Anterior cingulate cortex (tissue), 58 donors: ENCODE measurements around the gene ARID1B.
"Not testable (repeated sequence)": the region's sequence is repeated elsewhere in the genome, so short reads cannot be mapped to it uniquely, and the experiment has no call there.

Experiments used
- DNase-seq, 58 donors: peaks; one replicate each; lab custom pipeline; 2025; lab: John Stamatoyannopoulos, UW

The ARID1B gene

DNA sequence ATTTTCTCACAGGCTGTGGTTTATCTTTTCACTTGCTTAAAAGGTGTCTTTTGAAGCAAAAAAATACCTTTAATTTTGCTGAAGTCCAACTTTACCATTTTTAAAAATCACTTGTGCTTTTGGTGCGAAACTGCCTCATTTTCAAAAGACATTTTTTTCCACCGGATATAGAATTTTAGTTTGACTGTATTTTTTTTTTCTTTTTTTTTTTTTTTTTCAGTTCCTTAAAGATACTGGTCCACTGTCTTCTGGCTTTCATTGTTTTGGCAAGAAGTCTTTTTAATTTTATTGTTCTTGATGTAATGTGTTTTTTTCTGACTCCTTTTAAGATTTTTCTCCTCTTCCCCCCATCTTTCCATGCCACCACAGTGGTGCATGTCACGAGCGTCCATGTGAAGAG is 198.2 kb downstream of the ARID1B start:
- DNase-seq: no peak

DNA sequence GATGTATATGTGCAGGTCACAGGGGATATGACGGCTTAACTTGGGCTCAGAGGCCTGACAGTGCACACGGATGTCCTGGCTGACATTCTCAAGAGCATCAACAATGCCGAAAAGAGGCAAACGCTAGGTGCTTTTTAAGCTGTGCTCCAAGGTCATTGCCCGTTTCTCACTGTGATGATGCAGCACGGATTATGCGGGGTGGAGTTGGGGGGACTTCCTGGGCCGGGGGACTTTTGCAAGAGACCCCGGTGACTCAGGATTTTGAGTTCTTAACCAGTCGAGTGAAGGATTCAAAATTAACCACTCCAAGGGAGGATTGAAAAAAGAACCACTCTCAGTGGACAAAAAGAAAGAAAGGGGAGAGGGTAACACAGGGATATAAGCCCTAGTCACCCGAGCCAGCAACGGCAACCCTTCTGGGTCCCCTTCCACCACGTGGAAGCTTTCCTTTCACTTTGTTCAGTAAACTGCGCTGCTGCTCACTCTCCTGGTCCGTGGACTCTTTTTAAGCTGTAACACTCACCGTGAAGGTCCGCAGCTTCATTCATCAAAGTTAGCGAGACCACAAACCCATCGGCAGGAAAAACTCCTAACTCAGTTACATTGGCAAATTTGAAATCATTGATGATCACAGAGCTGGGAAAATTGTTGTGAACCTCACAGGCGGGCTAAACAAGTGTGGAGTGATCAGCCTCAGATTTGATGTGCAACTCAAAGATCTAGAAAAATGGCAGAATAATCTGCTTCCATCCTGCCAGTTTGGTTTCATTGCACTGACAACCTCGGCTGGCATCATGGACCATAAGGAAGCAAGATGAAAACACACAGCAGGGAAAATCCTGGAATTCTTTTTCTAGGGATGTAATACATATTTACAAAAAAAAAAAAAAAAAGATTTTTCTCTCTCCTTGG is 199.3 kb downstream of the ARID1B start:
- peak in 2 of 58 donors; percentile 24 to 52 for DNase-seq

DNA sequence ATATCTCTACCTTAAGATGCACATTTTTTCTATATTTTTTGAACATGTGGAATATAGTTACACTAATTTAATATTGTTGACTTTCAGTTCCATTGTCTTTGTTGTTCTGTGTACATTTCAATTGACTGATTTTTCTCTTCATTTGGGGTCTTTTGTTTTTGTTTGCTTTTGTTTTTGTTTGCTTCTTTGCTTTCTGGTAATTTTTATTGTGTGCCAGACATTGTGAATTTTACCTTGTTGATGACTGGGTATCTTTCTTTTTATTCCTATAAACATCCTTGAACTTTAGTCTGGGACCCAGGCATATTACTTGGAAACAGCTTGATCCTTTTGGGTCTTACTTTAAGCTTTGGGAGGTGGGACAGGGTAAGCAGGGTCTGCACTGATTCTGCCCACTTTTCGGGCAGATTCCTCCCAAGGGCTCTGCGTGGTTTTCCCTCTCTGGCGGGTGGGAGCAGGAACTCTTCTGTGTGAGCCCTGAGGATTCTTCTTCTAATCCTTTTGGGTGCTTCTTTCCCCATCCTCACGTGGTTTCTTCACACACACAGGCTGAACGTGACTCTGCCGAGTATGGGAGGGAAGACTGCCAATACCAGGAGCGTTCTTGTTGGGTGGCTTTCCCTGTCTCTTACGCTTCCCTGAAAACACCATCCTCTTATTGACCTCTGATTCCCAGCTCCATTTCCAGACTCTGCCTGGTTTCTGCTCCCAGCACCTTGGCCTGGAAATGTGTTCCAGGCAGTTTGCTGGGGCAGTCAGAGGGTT is 200.5 kb downstream of the ARID1B start:
- no peak for DNase-seq

DNA sequence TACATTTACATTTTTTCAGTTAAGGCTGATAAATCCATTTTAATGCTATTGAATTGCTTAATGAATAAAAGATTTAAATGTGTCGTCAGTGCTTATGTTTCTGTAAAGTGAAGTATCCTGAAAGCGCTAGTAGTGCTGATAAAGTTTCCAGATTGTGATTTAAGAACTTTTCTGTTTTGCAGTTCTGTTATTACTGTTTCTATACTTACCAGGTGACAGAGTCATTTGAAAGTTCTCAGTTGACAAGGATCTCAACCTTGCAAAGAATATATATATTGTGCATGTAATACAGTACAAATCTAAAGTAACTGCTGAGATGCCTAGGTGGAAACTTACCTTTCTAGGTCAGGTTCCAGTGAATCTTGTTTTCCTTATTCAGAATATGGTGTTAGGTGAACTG is 201.8 kb downstream of the ARID1B start:
- DNase-seq: no peak

DNA sequence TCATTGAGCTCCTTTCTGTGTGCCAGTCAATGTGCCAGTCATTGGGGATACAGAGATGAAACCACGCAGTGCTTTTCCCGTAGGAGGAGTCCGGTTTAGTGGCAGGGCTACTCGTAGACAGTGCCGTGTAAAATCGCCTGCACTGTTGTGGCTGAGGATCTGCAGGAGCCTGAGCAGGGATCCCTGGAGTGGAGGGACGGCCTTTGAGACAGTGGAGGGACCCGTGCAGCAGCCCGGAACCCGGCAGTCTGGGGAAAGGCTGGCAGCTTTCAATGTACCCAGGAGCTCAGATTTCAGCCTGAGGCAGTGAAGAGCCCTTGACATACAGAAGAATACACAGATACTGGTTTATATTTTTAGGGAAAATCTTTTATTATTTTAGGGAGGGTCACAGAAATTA is 203.3 kb downstream of the ARID1B start:
- DNase-seq: no peak

DNA sequence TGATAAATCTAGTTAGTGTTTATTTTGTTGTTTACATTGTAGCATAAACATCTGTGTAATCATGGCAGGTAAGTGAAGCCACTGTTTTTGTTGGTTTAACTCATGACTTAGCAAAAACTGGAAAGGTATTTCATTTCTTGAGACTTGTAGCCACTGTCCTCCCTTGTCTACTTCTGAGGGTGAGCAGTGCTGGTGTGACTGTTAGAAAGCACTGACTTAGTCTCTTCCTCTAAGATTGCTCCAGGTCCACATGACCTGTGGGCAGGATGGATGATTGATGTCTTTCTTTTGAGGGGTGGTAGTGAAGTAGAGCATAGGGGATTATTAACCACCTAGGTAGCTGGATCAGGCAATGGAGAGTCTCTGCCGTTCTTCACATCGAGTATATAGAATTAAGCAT is 203.8 kb downstream of the ARID1B start:
- DNase-seq: no peak

DNA sequence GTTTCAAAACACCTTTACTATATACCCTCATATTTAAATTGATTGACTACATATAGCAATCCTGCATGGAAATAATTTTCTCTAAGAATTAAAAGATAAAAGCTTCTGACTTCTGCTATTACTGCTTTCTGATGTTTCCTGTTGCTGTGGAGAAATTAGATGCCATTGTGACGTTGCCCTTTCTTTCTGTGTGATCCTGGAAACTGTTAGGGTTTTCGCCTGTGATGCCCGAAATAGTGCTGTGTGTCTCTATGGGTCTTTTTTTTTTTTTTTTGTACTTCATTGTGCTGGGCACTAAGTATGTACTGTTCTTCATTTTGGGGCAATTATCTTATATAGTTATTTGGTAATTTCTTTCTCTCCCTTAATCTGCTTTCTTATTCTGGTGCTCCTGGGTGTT is 205.0 kb downstream of the ARID1B start:
- DNase-seq: no peak

DNA sequence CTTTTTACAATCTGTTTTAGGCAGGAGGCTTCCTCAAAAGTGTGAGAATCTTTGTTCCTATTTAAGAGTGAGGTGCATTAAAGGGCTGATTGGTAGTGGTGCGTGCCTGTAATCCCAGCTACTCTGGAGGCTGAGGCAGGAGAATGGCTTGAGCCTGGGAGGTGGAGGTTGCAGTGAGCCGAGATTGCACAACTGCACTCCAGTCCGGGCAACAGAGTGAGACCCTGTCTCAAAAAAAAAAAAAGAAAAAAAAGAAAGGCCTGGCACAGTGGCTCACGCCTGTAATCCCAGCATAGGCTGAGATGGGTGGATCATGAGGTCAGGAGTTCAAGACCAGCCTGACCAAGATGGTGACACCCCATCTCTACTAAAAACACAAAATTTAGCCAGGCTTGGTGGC is 205.7 kb downstream of the ARID1B start:
- DNase-seq: not testable (repeated sequence)

DNA sequence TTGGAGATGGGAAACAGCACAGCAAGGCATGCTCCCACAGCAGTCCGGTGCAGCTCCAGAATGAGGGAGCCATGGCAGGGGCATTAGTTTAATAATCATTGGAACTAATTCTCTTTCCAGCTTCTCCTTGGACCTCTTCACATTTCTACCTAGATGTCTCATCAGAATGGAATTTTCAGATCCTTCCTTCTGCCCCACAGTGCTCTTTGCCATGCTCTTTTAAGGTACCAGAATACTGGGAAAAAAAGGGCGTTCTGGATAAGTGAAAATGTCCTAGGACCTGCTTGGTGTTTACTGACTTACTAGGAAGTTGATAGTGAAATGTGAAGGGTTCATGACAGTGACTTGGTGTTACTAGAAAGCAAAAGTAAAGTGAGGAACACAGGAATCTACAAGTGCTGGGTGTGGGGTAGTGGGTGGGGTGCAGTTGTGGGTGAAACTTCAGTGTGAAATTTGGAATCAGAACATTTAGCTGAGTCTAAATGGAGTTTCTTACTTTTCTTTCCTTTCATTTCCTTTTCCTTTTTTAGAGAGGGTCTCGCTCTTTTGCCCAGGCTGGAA is 207.1 kb downstream of the ARID1B start:
- DNase-seq: no peak

DNA sequence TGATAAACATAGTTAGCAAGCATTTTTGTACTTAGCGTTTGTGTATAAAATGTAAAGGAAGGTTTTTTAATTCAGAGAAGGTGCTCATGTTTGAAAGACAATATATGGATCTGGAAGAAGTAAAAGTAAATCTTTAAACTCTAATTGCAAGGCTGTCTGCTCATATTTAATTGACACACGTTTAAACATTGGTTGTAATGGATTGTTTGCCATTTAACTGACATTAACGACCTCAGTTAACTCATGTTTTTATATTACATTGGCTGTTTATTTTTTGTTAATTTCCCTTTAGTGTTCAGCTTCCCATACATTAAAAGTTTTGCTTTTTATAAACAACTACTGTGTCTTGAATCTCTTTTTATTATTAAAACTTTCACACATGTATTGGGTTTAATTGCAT is 208.1 kb downstream of the ARID1B start:
- DNase-seq: no peak

DNA sequence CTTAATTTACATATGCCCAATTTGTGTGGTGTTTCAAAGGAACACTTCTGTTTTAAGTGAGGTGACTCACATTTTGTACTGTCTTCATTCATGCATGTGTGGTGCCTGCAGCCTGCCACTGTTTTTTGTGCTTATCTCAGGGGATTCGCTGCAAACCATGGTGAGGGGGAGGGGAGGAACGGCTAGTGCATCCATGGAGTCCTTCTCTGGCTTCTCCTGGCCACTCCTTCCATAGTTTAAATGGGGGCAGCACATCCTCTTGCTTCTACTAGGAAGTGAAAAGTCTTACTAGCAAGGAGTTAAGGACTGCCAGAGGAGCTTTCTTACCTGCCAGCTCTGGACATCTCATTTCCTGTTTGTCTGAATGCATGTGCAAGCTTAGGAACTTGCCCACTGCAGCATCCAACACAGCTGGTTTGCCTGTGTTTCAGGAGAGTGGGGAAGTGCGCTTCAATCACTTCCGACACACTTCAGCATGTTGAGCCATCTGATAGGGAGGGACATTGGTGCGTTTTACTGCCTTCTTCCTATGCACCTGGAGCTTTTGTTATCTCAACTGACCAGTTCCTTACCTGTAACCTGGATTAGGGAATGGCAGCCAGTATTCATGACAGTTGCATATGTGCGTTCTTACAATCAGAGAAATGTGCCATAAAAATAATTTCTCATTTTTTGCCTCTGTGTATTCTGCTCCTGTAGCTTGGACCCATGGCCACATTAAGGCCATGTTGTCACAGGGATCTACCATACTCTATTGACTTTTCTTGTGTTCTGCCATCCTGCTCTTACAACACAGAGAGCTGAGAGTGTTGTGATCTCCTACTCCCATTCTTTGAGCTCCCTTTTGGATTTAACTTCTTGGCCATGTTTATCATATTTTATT is 211.3 kb downstream of the ARID1B start:
- DNase-seq: no peak

DNA sequence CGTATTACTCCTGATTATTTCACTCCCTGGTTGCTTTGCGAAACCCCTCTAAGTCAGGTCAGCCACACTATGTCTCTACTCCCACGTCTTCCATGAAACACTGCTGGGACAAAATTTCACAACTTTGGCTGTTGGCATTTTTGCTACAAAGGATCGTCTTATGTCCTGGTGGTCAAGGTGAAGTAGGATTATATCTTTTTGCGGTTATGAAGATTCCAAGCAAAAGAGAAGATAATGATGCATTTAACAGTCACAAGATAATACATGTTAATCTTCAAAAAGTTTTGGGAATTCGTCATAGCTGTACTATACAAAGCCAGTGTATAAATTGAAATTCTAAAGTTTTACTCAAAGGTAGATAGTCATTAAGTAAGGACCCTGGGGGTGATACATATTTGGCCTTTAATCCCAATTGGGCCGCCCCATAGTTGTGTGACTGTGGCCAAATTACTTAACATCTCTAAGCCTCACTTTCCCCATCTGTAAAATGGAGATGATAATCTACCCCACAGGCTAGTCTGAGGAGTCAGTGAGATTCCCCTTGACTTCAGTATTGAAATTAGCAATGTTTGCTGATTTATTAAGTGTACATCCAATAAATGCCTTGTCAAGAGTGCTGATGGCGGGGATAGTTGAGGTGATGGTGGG is 212.1 kb downstream of the ARID1B start:
- no peak for DNase-seq

DNA sequence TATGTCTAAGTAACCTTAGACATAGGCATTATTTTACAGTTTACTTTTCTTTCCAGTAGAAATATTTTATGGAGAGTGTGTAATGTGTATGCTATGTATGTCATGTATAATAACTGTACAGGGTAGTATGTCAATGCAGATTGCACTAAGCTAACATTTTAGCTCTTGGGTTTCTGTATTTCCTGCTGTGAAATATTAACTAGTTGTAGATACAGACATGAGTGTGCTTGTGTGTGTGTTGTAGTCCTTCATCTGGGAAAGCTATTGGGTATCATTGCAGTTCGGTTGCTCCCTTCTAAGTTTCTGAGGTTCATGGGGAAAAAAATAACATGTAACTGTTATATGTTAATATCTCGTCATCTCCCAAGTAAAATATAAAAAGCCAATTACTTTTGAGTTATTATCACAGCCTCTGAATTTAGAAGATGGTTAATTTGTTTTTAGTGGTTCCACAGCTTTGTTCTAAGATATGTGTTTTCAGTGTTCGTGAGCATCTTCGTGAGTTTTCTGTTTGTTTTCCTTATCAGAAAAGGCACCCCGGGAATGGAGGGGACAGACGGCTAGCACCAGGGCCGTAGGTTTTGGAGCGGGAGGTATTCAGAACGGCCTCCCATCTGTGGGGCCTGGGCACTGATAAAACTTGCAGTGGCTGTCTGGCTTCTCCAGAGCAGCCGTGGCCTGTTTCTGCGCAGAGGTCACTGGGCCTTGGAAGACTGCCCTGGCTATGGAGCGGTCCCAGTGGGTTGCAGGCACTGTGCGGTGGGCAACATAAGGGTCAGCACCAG is 215.0 kb downstream of the ARID1B start:
- no peak for DNase-seq

DNA sequence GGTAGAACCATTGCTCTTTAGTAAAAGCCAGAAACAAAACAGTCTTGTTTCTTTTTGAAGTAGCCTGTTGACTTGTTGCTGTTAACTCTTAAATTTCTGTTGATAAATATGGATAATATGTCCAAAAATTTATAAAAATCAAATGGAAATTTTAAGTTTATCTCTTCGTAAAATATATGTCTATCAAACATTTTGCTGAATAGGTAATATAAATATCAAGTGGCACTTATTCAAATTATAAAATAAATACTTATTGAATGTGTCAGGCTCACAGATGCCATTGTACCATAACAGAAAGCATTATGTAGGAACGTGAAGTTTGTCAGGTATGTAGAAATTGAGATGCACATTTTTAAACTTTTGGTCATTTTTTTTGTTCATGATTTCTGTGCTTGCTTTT is 216.5 kb downstream of the ARID1B start:
- DNase-seq: no peak

DNA sequence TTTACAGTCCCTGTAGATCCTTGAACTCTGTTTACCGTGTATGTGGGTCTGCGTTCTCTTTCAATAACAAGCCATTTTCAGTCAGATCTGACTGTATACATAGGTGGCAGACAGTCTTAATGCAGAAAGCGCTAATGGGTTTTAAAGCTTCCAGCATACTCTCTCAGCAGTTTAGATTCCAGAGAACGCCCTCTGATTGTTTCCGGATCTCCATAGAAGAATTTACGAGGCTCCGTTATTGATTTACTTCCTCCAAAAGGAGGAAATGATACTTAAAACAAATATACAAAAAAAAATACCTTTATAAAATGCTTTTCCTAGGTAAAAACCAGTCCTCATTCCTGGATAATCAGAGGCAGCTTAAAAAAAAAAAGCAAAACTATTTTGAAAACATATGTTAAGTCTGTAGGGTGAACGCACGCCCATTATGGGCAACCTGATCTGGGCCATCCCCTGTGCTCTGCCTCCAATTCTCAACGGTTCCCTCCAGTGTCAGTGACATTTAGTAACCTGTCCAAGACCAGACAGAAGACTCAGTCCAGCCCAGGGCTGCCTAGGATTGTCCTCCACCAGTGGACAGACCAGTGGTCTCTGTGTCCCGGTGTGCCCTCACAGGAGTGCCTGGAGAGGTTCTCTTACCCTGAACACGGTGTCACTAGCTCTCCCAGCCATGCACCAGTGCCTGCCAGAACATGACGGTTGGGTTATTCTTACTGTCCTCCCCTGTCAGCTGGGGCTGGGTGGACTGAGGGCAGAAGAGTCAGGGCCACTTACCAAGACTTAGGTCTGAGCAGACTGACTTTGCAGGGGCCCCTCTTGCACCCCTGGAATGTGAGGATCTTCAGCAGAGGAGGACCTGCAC is 217.3 kb downstream of the ARID1B start:
- DNase-seq: no peak

DNA sequence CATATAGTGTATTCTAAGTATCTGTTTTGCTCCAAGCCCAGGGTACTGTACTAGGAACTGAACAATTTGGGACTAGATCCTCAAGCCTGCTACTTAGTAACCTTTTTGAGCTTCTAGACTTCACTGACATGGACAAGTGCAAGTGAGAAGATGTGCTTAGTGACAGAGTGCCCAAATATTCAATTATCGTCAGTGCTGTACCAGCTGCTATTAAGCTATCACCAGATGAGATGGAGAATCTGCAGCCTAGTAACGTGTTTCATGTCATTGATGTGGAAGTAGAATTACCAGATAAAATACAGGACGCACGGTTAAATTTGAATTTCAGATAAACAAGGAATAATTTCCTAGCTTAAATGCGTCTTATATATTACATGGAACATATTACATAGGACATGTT is 218.3 kb downstream of the ARID1B start:
- no peak for DNase-seq

DNA sequence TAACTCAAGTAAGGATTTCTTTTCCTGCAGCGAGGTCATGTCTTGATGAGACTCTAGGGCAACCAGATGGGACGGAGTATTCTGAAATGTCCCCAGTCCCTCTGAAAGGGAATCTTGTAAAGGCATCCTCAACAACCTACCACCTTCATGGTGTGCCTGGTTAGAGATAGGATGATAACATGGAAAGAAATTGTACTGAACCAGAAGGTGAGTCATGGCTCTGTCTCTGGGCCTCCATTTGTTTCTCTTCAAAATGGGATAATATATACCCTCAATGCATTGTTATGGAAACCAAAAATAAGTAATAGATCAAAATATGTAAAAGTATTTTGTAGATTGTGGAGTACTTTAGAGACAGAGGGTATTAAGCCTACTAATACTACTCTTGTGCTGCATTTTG is 219.1 kb downstream of the ARID1B start:
- DNase-seq: no peak

DNA sequence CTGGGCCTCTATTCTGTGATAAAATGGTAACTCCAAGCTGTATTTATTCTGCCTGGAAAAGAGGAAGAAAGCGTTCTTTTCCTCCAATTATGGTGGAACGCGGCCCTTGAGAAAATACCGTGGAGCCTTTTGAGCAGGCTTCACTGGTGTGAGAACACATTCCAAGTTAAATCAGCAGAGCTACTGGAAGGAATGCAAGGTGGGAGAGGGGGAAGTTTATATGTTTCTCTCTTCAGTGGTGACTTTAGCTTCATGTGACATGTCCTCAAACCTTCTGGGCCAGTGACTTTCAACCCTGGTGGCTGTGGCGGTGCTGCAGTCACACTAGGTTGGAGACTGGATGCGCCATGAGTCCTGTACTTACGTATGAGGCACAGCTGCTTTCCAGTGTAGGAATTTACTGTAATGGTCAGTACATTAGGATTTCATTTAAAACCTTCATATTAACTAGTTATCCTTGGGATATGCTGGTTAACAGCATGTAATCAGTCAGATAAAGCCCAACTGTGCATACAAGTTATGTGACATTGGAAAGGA is 221.7 kb downstream of the ARID1B start:
- no peak for DNase-seq
